GM18526 (cell line): ENCODE measurements around the gene LTA4H.

Experiments
- POLR2A ChIP-seq: IDR thresholded peaks from 3 replicates; pipeline ENCODE4 v1.6.1; 2011; ENCODE audit not compliant: insufficient read length; ENCODE audit errors: extremely low read depth

Gene LTA4H

GRCh38 chr12:95966287-95966870, 69.0 kb downstream of the LTA4H start:
- TF ChIP-seq POLR2A = no peak

- TF ChIP-seq POLR2A = no peak
These were observed 72.3 kb downstream of the LTA4H start for GRCh38 chr12:95963096-95963495.

- no peak for TF ChIP-seq POLR2A
These were observed 73.2 kb downstream of the LTA4H start for GRCh38 chr12:95962222-95962621.

GRCh38 chr12:95960241-95960640, 75.1 kb downstream of the LTA4H start:
- TF ChIP-seq POLR2A = no peak

GRCh38 chr12:95959107-95959506, 76.3 kb downstream of the LTA4H start:
- TF ChIP-seq POLR2A = no peak

- TF ChIP-seq POLR2A = no peak
These were observed 78.7 kb downstream of the LTA4H start for GRCh38 chr12:95956557-95957145.

- no peak for TF ChIP-seq POLR2A
These were observed 79.7 kb downstream of the LTA4H start for GRCh38 chr12:95955549-95956159.

- no peak for TF ChIP-seq POLR2A
These were observed 82.4 kb downstream of the LTA4H start for GRCh38 chr12:95953000-95953399.

GRCh38 chr12:95951515-95951914, 83.9 kb downstream of the LTA4H start:
- no peak for TF ChIP-seq POLR2A
